Middle frontal gyrus (tissue), 1 donor: ENCODE measurements around the gene NACAD.

Experiments
- DNase-seq: peaks from one replicate; pipeline ENCODE4 v3.0.0-alpha.2; 2015; ENCODE audit warnings: low spot score; ENCODE audit errors: extremely low spot score

NACAD gene

DNA sequence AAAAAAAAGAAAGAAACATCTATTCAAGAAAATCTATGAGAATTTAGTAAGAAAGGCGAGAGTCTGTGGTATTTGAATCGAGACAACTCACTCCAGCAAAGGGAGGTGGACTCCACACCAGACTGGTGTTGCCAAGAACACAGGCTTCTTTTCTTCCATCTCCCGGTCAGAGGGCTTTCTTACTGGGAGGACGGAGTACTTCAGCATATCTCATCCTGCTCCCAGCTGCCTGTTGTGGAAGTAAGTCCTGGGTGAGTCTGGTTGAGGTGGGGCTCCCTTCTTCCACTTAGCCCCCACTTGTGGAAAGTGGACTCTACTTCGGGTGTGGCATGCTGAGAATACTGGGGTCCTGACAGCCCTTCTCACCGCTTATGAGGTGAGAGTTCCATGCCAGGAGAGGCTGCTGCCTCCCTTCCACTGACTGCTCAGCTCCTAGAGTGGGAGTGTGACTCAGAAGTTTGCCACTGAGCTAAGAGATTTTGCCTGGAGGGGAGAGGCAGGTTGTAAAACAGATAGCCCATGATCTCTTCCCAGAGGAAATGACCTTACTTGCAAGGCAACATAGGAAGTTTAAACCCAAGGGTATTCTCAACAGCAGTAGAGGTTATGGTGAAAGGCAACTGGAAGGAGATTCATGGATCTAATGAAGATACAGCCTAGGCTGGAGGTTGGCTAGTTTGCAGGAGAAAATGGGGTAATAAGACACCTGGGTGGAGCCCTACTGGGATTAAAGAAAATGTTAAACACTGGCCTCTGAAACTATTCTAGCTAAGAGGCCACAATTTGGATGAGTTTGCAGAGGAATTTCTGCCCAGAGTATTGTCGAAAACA is 3.5 kb upstream of the NACAD start:
- DNase-seq, result no peak

DNA sequence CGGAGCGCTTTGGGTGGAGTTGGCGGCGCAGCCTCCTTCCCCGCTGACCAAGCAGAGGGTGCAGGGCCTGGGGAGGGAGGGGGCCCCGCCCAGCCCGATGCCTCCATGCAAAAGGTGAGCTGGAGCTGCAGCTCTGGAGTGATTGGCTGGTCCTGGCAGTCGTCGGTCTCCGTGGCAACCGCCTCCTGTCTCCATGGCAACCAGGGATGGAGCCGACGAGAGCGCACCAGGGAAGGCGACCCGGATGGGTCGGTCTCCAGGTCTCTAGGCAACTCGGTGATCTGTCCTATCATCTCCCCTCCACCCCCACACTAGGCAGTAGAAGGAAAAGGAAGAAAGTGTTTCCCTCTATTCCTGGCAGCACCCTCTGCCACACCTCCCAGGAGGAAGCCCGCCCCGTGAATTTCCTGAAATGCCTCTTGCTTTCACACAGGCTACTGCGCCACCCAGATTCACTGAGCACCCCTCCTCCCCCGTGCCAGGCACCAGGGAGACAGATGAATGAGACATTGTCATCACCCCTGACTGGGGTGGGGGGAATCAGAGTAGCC is 647 bp upstream of the NACAD start:
- peak; percentile 92 for DNase-seq

DNA sequence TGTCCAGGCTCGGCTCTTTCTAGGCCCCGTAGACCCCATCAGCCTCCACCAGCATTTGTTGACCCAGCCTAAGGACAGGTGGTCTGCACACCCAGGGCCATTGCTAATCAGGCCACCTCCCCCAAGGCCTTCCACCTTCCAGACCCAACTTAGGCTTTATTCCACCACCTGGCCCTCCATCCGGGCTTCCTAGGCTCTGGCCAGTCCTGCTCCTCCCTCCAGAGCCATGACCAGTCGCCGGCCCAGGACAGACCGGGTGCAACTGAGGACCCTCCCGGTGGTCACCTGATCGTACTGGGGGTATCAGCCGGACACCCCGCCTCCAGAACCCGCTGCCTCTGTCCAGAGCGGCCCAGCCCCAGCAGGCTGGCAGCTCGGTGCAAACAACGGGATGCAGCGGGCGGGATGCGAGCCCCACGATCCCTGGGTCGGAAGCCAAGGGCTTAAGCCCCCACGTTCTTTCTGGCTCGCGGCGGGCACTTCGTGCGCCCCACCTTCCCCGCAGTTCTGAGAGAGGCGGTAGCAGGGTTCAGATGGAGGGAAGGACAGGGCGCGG is 545 bp downstream of the NACAD start:
- DNase-seq, result no peak

DNA sequence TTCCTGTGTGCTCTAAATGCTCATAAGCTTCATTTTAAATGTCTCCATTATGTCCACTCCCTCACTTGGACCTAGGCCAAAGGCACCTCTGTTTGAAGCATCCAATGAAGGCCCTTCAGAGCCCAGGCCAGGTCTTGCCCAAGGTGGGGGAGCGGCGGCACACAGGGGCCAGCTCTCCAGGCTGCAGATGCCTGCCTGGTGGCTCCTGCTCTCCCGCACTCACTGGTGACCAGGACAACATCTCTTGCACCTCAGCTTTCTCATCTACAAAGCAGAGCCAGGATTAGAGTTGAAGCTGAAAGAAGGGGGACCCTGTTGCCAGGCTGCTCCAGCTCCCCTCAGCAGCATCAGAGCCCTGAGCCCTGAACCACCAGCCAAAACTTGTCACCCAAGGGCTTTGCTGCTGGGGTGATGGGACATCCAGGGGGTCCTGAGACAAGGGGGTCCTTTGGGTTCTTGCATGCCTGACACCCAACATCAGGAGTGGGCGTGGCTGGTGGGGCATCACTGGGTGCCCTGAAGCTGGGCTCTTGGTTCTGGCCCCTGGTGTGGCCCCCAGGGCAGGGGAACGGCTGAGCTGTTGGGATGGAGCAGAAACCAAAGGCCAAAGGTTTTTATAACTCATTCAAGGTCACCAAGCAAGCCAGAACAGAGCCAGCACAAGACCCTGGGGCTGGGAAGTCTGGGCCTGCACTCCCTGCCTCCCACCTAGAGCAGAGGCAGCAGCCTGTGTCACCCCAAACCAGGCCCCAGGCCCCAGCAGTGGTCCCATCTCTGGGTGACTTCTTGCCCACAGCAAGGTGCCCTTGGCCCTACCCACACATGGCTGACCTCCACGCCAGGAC is 1.2 kb downstream of the NACAD start:
- DNase-seq, result no peak

DNA sequence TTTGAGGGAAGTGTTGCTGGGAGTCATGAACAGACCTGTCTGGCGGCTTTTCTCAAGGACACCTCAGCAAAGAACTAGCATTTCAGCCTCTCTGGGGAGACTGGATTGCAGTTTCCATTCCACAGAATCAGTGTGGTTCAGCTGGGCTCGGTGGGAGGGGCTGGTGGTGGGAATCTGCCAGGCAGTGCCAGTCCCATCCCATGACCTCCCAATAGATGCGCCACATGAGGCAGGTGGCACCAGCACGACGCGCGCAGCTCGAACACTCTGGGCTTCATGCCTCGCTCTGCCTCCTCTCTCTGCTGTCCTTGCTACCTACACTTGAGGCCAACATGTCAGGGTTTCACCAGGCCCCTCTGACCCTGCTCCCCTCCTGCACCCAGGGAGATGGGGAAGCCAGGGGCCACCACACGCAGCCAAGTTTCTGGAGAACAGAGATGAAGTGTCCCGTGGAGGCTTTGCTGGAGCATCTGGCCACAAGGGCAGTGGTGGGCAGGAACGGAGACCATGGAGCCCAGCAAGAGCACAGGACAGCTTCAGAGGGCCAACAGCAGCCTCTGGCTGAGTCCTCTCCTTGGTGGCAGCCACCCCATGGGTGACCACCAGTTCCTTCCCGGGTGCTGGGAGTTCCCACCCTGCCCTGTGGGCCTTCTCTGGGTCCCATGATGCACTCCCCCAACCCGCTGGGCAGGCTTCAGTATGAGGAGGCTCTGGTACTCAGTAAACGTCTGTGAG is 2.3 kb downstream of the NACAD start:
- DNase-seq, result no peak

GRCh38 chr7:45085619-45086200 is 3.1 kb downstream of the NACAD start:
- DNase-seq, result no peak

GRCh38 chr7:45084901-45085618 is 3.7 kb downstream of the NACAD start:
- DNase-seq, result no peak

- DNase-seq, result no peak
Observed at GRCh38 chr7:45084336-45084735, 4.4 kb downstream of the NACAD start.

DNA sequence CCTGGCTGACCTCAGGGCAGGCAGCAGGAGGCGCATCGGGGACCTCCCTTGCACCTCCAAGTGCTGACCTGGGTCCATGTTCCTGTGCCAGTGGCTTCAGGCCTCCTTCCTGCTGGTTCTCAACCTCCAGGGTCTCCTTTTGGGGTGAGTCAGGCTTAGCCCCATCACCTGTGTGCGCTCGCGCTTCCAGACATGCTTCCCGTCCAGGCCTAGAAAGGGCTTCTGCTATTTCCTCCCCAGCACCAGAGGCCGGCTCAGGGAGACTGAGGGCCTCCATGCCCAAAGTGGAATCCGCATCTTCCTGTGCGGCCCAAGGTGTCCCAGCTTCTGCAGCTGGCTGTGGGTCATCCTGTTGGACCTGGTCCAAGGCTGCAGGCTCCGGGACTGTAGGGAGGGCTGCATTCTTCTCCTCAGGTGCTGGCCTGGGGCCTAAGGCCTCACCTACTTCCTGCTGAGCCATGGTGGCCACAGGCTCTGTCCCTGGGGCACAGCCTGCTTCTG is 5.9 kb downstream of the NACAD start:
- DNase-seq, result no peak

DNA sequence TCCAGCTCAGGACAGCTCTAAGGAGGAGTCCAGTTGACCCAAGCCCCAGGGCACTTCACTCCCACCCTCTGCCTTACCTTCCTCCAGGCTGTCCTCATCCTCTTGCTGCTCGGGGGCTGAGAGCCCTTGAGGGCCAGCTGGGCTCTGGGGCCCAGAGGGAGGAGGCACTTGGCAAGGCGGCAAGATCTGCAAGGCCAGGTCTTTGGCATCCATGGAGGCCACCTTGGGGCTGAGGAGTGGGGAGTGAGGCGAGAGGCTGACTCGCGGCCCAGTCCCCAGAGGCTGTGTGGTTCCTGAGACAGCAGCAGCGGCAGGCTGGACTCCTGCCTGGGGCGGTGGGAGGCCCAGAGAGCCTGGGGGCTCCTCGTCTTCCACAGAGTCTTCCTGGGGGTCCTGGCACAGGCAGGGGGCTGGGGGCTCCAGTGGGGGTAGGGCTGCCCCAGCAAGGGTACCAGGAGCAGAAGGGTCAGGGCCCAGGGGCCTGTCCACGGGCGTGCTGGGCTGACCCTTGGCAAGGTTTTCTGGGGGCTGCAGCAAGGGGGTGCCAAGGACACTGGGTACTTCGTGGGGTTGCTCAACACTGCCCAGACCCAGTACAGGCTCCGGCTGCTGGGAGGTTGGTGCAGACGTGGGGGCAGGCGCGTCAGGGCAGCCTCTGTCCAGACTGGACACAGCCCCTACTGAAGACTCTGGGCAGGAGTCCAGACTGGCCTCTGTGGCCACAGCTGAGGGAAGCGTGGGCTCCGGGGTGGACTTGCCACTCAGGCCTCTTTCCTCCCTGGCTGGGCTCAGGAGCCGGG is 6.5 kb downstream of the NACAD start:
- peak; percentile 15 for DNase-seq

- DNase-seq, result no peak
Observed at GRCh38 chr7:45081670-45081974, 7.1 kb downstream of the NACAD start.

DNA sequence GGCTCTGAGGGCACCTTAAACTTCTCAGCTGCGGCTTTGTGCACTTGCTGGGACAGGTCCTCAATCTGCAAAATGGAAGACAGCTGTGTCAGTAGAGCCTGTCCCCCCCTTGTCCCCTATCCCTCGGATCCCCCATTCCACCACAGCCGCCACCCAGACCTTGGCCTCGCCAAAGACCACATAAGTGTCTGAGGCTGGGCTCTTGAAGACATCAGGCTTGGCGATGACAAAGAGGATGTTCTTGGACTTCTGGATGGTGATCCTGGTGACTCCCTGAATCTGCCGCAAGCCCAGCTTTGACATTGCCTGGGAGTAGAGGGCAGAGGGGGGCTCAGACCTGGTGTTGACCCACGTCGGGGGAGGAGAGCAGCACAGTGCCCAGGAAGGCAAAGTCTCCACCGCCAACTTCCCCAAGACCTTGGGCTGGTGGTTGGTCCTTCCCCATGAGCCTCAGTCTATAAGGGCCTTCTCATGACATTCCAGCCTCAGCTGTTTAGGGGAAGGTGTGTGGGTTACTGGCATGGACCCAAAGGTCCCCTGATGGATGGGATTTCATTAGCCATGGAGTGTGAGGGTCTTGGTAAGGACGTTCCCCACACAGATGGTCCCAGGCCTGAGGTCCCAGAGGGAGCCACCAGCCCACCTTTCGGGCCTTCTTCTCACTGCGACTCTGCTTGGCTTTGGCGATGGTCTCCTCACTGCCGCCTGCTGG is 7.7 kb downstream of the NACAD start:
- DNase-seq, result no peak

DNA sequence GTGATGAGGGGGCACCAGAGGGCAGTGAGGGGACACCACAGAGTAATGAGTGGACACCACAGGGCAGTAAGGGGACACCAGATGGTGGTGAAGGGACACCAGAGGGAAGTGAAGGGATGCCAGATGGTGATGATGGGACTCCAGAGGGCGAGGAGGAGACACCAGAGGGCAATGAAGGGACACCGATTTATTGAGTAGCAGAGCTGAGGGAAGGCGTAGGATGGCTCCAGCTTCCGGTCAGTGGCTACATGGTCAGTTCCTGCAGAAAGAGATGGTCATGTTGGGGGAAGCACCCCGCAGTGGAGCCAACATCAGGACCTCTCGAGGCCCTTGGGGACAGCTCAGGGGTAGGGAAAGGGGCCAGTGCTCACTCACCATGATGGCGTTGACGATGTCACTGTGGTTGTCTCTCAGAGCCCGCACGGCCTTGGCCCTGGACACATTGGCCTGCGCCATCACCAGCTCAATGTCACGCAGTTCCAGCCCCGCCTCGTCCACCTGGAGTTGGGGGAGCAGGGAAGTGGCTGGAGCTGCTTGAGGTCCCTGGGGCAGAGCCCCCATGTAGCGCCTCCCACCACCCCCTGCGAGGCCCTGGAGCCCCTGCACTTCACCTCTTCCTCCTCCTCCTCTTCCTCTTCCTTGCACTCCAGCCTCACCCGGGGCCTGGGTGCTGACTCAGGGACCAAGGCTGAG is 8.4 kb downstream of the NACAD start:
- no peak for DNase-seq

- no peak for DNase-seq
Observed at GRCh38 chr7:45078125-45078681, 10.6 kb downstream of the NACAD start.

GRCh38 chr7:45077579-45077978 is 11.2 kb downstream of the NACAD start:
- no peak for DNase-seq

DNA sequence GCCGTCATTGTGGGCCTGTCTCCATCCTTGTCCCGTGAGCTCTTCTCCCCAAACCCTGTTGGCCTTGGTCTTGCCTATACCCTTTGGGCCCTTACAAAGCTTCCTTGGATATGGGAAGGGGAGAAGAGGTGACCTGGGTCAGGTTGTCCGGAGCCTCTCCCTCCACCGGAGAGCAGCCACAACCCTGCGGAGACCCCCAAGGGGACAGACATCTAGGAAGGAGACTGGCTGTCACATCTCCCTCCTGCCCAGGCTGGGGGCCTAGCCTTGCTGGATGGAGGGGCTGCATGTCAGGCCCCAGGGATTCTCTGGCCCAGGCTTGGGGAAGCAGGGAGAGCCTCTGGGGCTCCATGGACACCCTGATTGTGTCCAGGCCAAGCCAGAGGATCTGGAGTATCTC is 11.8 kb downstream of the NACAD start:
- DNase-seq, result no peak

DNA sequence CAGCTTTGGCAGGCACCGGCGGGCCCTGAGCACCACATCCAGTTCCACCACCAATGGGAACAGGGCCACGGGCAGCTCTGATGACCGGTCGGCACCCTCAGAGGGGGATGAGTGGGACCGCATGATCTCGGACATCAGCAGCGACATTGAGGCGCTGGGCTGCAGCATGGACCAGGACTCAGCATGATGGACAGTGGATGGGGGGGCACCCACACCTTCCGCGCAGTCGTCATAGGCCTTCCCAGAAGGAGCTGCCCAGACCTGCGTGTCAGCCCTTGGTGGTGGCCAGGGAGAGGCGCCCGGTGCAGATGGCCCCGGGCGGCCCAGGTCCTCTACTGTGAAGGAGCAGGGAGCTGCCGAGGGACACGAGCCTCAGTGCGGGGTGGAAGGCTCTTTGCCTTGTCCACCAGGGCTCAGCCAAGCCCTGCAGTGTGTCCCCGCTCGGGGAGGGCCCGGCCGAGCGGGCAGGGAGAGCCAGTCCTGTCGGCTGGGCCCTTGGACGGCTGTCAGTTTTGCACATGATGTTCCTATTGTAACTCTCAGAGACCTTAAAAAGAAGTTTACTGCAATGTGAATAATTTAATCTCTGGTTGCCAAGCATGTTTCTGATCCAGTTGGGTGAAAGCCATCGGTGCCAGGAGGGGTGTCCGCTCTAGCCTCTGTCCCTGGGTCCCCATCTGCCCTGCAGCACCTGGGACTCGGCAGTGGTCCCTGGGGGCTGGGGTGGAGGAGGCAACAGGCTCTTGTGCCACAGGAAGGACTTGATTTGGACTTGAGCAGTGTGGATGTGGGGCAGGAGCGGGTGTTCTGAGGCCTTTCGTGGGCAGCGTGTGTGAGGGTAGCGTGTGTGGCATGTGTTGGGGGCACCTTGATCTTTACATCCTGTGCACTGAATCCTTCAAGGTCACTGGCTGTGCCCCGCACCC is 12.6 kb downstream of the NACAD start:
- DNase-seq, result no peak
